HG03342 (cell line): Measurements from ENCODE around the gene UGT1A10.

Experiments used
- ATAC-seq: cut with Tn5 transposase; IDR thresholded peaks from one replicate; pipeline ENCODE4 v1.9.1; 2021; ENCODE audit warnings: mild to moderate bottlenecking, moderate library complexity; ENCODE audit not compliant: unreplicated experiment

UGT1A10 gene

DNA sequence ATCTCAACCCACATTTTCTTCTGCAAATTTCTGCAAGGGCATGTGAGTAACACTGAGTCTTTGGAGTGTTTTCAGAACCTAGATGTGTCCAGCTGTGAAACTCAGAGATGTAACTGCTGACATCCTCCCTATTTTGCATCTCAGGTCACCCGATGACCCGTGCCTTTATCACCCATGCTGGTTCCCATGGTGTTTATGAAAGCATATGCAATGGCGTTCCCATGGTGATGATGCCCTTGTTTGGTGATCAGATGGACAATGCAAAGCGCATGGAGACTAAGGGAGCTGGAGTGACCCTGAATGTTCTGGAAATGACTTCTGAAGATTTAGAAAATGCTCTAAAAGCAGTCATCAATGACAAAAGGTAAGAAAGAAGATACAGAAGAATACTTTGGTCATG lies 131.8 kb downstream of the UGT1A10 start:
- no peak for ATAC-seq

- ATAC-seq: no peak
Observed at GRCh38 chr2:233769260-233769659, 133.0 kb downstream of the UGT1A10 start.

DNA sequence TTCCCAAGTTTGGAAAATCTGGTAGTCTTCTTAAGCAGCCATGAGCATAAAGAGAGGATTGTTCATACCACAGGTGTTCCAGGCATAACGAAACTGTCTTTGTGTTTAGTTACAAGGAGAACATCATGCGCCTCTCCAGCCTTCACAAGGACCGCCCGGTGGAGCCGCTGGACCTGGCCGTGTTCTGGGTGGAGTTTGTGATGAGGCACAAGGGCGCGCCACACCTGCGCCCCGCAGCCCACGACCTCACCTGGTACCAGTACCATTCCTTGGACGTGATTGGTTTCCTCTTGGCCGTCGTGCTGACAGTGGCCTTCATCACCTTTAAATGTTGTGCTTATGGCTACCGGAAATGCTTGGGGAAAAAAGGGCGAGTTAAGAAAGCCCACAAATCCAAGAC lies 135.9 kb downstream of the UGT1A10 start:
- ATAC-seq: no peak

GRCh38 chr2:233772583-233772982 lies 136.3 kb downstream of the UGT1A10 start:
- no peak for ATAC-seq

- no peak for ATAC-seq
Observed at GRCh38 chr2:233773854-233774253, 137.6 kb downstream of the UGT1A10 start.

DNA sequence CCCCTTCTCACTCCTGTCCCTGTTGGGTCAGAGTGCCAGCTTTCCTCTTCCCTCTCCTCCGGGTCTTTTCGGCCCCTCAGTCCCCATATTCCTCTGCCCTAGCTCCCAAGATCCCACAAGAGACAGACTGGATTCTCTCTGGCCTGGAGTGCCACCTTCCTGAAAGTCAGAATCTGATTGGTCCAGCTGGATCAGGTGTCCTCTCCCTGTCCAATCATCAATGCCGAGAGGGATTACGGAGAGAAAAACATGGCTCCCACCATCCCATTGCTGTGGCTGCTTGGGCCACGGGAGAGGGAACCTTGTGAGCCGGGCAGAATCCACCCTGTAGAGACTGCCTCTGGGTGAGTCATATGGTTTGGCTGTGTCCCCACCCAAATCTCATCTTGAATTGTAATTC lies 139.2 kb downstream of the UGT1A10 start:
- no peak for ATAC-seq

GRCh38 chr2:233778030-233778429 lies 141.8 kb downstream of the UGT1A10 start, which contains the start of gene MROH2A:
Gene MROH2A, plus strand, starts transcription at chr2:233778330. Its CDS starts 1,029 bp downstream, at chr2:233779359.
- no peak for ATAC-seq

DNA sequence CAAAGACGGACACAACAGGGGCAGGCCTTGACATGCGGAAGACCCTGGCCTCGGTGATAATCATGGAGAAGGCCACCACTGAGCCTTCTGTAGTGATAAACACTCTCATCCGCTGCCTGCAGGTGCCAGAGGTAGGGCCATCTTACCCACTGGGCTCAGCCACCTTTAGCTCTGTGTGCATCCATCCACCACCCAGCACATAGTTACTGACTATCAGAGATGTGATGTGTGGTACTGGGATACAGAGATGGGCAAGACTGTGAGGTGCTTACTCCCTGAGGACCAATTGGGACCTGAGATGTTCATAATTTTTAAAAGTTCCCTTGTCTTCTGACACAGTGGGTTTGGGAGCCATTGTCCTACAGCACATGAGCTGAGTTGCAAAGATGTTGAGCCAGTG lies 143.5 kb downstream of the UGT1A10 start:
- ATAC-seq: no peak

- ATAC-seq: no peak
Observed at GRCh38 chr2:233780771-233781170, 144.5 kb downstream of the UGT1A10 start.

GRCh38 chr2:233789554-233789953 lies 153.3 kb downstream of the UGT1A10 start:
- no peak for ATAC-seq

DNA sequence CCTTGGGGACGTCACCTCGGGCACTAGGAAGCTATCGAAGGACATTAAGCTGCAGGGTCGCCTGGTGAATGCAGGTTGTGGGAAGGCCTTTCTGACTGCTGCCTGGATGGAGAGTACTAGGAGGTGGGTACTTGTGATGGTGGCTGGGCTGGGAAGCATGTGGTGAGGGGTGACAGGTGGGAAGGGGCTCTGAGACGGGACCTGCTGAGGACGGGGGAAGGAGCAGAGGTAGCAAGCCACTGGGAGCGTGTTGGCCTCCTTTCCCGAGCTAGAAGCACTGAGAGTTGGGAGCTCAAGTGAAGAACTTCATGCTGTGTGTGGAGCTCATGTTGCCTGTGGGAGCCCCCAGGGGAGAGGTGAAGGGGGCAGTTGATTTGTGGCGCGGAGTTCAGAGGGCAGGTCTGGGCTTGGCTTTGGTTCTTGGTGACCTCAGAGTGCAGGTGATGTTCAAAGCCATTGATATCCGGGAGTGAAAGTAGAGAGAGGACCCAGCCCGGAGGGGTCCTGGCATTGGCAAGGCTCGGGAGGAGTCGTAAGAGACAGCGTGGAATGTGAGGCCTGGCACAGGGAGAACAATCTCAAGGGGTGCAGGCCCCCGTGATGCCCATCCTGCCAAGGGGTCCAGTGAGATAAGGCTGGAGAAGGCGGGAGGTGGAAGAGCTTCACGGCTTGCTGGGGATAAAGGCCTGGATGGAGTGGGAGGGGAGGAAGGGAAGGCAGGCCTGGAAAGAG lies 155.1 kb downstream of the UGT1A10 start:
- no peak for ATAC-seq

DNA sequence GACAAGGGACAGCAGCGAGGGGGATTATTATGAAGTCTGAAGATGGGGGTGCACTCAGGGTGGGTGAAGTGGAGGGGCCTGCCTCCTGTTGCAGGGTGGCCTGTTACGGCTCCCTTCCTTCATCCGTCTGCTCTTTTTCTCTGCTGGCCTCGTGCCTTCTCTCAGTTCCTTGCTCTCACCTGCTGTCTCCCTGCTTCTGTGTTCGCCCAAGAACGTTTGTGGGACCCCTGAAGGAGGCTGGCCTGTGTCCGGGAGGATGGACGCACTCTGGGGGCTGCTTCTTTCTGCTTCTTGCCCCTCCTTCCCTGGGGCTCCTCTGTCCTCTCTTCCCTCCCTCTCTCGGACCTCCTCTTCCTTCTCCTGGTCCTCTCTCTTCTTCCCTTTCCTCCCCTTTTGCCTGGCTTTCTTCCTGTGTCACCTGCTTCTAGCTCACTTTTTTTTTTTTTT lies 155.7 kb downstream of the UGT1A10 start:
- ATAC-seq: no peak

GRCh38 chr2:233792720-233793119 lies 156.5 kb downstream of the UGT1A10 start:
- no peak for ATAC-seq

DNA sequence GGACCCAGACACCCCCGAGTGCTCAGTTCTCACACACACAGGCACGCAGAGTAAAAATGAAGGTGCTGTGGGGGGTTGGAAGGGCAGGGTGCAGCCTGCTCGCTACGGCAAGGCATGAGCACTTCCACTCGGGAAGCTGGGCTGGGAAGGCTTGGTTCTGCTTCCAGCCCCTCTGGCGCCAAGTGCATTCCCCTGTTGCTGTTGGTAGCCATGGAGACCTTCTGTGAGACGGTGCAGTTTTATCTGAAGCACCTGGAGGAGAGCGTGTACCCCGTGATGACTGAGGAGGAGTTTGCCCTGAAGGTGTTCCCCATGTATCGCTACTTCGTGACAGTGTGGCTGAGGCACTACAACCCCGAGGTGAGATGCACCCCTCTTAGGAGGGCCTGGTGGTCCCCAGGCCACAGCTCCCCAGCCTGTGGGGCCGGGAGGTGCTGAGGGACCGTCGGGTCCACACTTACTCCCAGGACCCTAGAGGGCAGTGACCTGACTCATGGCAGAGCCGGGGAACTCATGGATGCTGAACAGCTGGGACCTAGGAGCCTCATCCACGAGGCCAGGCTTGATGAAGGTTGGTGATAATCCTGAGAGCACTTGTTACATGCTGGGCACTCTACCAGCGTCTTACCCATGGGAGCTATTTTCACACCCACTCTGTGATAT lies 157.3 kb downstream of the UGT1A10 start:
- no peak for ATAC-seq

- ATAC-seq: no peak
Observed at GRCh38 chr2:233794128-233794658, 157.9 kb downstream of the UGT1A10 start.

DNA sequence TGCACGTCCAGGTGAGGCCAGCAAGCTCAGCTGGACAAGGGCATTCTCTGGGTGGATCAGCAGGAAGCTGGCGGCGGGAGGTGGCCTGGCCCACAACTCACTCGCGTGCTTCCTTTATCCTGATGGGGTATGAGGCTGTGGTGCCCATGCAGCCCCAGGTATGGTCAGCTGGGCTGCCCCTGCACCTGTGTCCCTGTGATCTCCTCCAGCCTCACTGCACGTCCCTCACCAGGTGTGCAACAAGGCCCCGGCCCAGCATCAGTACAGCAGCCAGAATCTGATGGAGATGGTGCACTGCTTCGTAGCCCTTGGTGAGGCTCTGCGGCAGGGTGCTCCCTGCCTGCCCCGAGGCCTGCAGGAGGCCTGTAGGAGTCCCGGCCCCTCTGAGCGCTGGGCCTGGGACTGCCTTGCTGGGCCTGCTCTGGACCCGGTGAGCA lies 159.5 kb downstream of the UGT1A10 start:
- ATAC-seq: no peak

DNA sequence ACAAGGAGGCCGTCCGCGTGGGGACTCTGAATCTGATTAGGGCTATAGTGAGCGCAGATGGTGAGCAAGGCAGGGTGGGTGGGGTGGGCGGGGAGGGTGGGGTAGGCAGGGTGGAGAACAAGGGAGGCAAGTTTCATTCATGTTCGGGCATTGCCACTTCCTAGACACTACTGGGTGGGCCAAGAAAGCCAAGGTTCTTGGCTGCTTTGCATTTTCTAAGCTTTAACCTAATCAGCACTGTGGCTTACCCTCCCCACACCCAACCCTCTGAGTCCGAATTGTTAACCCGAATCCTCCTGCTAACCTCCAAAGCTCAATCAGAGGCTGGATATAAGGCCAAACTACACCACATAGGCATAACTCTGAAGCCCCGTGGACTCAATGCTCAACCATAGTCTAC lies 160.0 kb downstream of the UGT1A10 start:
- ATAC-seq: no peak

- no peak for ATAC-seq
Observed at GRCh38 chr2:233798335-233799086, 162.3 kb downstream of the UGT1A10 start.

GRCh38 chr2:233799087-233799665 lies 162.9 kb downstream of the UGT1A10 start:
- no peak for ATAC-seq

GRCh38 chr2:233799716-233800115 lies 163.5 kb downstream of the UGT1A10 start:
- no peak for ATAC-seq

DNA sequence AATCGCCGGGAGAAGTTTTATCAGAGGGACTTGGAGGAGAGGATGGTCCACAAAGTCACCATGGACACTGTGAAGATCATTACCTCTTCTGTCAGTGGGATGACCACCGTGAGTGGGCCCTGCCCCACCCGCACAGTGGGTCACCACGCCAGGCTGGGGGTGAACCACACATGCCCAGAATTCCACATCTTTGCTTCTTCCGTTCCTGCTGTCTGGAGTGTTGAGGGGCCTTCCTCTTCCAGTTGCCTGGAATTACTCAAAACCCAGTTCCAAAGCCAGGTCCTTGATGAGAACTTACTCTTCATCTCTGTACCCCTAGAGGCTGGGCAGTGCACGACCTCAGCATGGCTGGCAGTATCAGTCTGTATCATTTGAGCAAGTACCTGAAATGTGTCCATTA lies 164.0 kb downstream of the UGT1A10 start:
- no peak for ATAC-seq
